ENCODE results near the gene ANKRD24.
A peak's percentile ranks its signal among the peaks of the same experiment; 100 is the strongest.
"Not testable (repeated sequence)": the region's sequence is repeated elsewhere in the genome, so short reads cannot be mapped to it uniquely, and the experiment has no call there.

ANKRD24 gene

DNA sequence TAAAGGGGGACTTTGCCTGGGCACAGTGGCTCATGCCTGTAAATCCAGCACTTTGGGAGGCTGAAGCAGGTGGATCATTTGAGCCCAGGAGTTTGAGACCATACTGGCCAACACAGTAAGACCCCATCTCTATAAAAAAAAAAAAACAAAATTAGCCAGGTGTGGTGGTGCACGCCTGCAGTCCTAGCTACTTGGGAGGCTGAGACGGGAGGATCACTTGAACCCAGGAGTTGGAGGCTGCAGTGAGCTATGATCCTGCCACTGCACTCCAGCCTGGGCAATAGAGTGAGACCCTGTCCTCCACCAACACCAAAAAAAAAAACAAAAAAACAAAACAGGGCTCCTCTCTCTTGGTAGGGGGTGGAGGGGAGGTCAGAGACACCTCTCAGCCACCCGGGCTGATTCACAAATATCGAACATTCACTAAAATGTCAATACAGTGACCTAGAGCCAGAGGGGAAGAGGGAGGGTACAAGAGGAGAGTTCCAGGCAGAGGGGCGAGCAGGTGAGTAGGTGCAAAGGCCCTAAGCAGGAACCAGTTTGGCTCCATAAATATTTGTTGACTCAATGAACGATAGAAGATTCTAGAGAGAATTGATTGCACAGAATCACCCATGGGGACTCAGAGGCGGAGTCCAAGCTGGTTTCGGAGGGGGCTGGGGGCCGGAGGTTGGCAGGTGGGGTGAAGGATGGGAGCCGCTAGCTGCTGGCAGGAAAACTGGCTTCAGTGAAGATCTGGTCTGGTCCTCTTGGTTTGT lies 30.1 kb upstream of the ANKRD24 start:
- Histone ChIP-seq H3K4me3 (ENCODE audit: low read length) (no peak overlapping the region), H3K36me3 (ENCODE audit: insufficient read depth, low read depth, low read length) (no peaks in the 10 kb centered on the region), H3K4me1 (ENCODE audit: insufficient read depth, low read length) (no peaks in the 10 kb centered on the region), H3K9me3 (ENCODE audit: insufficient read depth, low read depth, low read length) (no peaks in the 10 kb centered on the region), H3K9ac (ENCODE audit: low read depth, low read length) (no peak overlapping the region), H3K27ac (ENCODE audit: low read length) (no peak overlapping the region), H3K27me3 (ENCODE audit: insufficient read depth, low read length) (no peaks in the 10 kb centered on the region)

DNA sequence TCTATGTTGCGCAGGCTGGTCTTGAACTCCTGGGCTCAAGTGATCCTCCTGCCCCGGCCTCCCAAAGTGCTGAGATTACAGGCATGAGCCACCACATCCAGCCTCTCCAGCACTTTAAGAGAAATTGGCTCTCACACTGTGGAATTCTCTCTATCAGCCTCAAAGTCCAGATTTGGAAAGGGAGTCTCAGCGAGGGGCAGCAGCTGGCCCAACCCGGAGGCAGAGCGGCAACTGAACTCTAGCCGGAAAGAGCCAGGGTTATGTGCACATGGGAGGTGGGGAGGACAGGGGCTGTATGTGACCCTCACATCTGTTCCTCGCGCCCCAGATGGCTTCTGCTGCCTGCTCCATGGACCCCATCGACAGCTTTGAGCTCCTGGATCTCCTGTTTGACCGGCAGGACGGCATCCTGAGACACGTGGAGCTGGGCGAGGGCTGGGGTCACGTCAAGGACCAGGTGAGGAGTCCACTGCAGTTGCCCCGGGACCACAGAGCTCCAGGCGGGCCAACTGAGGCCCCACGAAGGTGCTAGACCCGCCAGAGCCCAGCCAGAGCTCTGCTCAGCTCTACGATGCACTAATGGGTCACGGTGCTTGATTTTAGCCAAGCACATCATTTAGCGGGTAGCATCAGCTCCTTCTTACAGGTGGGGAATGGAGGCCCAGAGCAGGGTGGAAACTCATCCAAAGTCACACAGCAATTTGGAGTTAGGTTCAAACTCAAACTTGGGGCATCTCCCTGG lies 27.7 kb upstream of the ANKRD24 start:
- Histone ChIP-seq H3K9me3 (ENCODE audit: insufficient read depth, low read depth, low read length) (no peaks in the 10 kb centered on the region), H3K4me1 (ENCODE audit: insufficient read depth, low read length) (no peaks in the 10 kb centered on the region), H3K9ac (ENCODE audit: low read depth, low read length) (no peak overlapping the region), H3K36me3 (ENCODE audit: insufficient read depth, low read depth, low read length) (no peaks in the 10 kb centered on the region), H3K4me3 (ENCODE audit: low read length) (no peak overlapping the region), H3K27me3 (ENCODE audit: insufficient read depth, low read length) (no peaks in the 10 kb centered on the region), H3K27ac (ENCODE audit: low read length) (no peak overlapping the region)

DNA sequence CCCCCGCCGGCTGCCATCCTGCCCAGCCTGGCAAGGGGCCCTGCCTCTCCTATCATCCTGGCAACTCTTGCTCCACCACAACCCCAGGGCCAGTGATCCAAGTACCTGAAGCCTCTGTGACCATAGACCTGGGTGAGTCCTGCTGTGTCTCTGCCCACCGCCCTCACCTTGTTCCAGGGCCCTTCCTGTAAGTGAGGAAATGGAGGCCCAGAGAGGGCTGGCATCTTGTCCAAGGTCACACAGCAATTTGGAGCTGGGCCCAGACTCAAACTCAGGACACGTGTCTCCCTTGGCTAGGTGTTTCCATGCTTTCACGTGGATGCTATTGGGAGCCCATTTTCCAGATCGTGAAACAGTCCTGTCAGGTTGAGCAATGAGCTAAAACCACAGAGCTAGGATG lies 25.3 kb upstream of the ANKRD24 start:
- H3K9me3 ChIP-seq (ENCODE audit: insufficient read depth, low read depth, low read length): no peaks in the 10 kb centered on the region
- no peaks in the 10 kb centered on the region for H3K36me3 ChIP-seq (ENCODE audit: insufficient read depth, low read depth, low read length)
- no peak overlapping the region for H3K9ac ChIP-seq (ENCODE audit: low read depth, low read length)
- no peaks in the 10 kb centered on the region for H3K27me3 ChIP-seq (ENCODE audit: insufficient read depth, low read length)
- no peaks in the 10 kb centered on the region for H3K4me1 ChIP-seq (ENCODE audit: insufficient read depth, low read length)
- no peak overlapping the region for H3K27ac ChIP-seq (ENCODE audit: low read length)
- no peak overlapping the region for H3K4me3 ChIP-seq (ENCODE audit: low read length)

DNA sequence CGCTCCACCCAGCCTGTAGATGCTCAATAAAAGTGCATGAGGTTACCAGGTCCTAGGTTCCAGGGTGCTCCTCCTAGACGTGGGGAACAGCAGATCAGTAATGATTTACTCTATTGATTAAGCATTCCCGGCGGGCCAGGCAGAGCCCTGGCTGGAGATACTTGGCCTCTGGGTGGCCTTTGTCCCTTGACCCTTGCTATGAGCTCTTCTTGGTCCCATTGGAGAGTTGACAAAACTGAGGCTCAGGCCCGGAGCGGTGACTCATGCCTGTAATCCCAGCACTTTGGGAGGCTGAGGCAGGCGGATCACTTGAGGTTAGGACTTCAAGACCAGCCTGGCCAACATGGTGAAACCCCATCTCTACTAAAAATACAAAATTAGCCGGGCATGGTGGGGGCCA lies 24.5 kb upstream of the ANKRD24 start:
- not testable (repeated sequence) for H3K27ac ChIP-seq (ENCODE audit: low read length)

DNA sequence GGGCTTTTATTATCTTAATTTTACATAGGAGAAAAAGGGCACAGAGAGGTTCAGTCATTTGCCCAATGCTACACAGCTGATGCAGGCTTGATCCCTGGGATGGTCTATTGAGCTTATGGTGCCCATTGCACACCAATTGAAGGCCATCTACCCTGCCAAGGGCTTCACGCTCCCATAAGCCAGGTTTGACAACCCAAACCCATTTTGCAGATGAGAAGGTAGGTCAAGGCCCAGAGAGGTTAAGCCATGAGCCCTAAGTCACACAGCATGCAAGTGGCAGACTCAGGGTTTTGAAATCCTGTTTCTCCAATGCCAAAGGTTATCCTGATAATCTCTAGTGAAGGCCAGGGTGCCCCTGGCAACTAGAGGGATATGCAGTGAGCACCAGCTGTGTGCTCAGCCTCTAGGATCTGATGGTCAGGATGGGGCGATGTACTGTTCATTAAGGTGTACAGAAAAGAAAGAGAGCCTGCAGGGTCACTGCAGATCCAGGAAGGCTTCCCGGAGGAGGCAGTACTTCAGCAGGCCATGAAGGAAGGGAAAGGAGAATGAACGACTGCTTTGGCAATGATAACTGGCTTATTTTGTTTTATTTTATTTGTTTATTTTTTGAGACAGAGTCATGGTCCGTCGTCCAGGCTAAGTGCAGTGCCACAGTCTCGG lies 20.9 kb upstream of the ANKRD24 start:
- Histone ChIP-seq H3K4me3 (ENCODE audit: low read length) (no peak overlapping the region), H3K27ac (ENCODE audit: low read length) (no peak overlapping the region), H3K4me1 (ENCODE audit: insufficient read depth, low read length) (no peaks in the 10 kb centered on the region), H3K9ac (ENCODE audit: low read depth, low read length) (no peak overlapping the region), H3K9me3 (ENCODE audit: insufficient read depth, low read depth, low read length) (no peaks in the 10 kb centered on the region), H3K27me3 (ENCODE audit: insufficient read depth, low read length) (no peaks in the 10 kb centered on the region), H3K36me3 (ENCODE audit: insufficient read depth, low read depth, low read length) (no peaks in the 10 kb centered on the region)

More for the DNA sequence above, 24.5 kb upstream of the ANKRD24 start:
- H3K4me3 ChIP-seq (ENCODE audit: low read length); H3K27me3 ChIP-seq (ENCODE audit: insufficient read depth, low read length); H3K36me3 ChIP-seq (ENCODE audit: insufficient read depth, low read depth, low read length); H3K9me3 ChIP-seq (ENCODE audit: insufficient read depth, low read depth, low read length); H3K4me1 ChIP-seq (ENCODE audit: insufficient read depth, low read length); H3K9ac ChIP-seq (ENCODE audit: low read depth, low read length): not testable (repeated sequence)

DNA sequence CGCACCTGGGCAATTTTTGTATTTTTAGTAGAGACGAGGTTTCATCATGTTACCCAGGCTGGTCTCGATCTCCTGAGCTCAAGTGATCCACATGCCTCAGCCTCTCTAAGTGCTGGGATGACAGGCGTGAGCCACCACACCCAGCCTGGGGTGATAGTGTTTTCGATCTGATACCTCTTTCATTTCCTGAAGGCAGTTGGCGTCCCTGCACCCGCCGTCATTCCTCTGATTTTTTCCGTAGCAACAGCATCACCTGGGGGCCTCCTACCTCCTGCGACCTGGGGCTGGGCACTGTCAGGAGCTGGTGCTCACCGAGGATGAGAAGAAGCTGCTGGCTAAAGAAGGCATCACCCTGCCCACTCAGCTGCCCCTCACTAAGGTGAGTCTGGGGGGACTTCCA lies 18.2 kb upstream of the ANKRD24 start:
- H3K4me3 ChIP-seq (ENCODE audit: low read length): no peak overlapping the region
- H3K36me3 ChIP-seq (ENCODE audit: insufficient read depth, low read depth, low read length): no peaks in the 10 kb centered on the region
- no peaks in the 10 kb centered on the region for H3K9me3 ChIP-seq (ENCODE audit: insufficient read depth, low read depth, low read length)
- no peaks in the 10 kb centered on the region for H3K4me1 ChIP-seq (ENCODE audit: insufficient read depth, low read length)
- H3K9ac ChIP-seq (ENCODE audit: low read depth, low read length): no peak overlapping the region
- no peak overlapping the region for H3K27ac ChIP-seq (ENCODE audit: low read length)
- no peaks in the 10 kb centered on the region; the same call in 1 of the 2 replicates for H3K27me3 ChIP-seq (ENCODE audit: insufficient read depth, low read length)

DNA sequence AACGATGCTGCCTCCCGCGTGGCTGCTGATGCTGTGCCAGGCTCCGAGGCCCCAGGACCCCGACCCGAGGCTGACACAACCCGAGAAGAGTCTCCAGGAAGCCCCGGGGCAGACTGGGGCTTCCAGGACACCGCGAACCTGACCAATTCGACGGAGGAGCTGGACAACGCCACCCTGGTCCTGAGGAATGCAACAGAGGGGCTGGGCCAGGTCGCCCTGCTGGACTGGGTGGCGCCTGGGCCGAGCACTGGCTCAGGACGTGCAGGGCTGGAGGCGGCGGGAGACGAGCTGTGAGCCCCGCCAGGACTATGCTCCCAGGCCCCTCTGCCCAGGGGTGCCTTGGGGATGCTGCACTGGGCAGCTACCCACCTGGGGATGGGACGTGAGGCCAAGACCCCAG lies 10.8 kb upstream of the ANKRD24 start:
- Histone ChIP-seq H3K36me3 (ENCODE audit: insufficient read depth, low read depth, low read length) (no peaks in the 10 kb centered on the region), H3K27ac (ENCODE audit: low read length) (no peak overlapping the region), H3K9me3 (ENCODE audit: insufficient read depth, low read depth, low read length) (no peaks in the 10 kb centered on the region), H3K27me3 (ENCODE audit: insufficient read depth, low read length) (peaks cover 25% of the 10 kb centered on the region), H3K9ac (ENCODE audit: low read depth, low read length) (no peak overlapping the region), H3K4me3 (ENCODE audit: low read length) (no peak overlapping the region), H3K4me1 (ENCODE audit: insufficient read depth, low read length) (no peaks in the 10 kb centered on the region)

DNA sequence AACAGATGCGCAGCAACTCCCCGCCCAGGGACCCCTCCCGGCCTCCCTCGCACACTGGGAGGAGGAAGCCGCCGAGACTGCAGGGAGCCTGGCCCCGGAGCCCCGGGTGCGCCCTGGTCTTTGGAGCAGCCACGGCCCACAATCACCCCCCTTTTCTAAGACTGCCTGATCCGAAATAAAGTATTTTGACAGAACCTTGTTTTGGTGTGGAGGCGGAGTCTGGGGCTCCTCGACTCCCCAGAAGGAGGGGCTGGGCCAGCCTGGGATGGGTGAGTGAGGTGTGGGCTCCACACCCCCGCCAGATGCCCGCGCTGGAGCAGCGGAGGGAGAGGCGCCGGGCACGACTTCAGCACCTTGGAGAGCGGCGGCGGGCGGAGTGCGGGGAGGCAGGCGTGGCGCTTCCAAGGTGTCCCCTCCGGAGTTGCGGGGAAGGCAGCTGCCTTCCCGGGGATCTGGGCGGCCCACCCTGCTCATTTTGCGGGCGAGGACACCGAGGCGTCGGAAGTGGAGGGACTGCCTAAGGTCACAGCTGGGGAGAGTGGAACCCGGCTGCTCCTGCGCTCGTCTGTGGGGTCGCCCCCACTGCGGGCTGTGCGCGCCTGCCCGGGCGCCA lies 9.5 kb upstream of the ANKRD24 start:
- Histone ChIP-seq H3K9ac (ENCODE audit: low read depth, low read length) (no peak overlapping the region), H3K9me3 (ENCODE audit: insufficient read depth, low read depth, low read length) (no peaks in the 10 kb centered on the region), H3K4me3 (ENCODE audit: low read length) (peak overlapping the region; percentile 29; the same call in 1 of the 2 replicates), H3K36me3 (ENCODE audit: insufficient read depth, low read depth, low read length) (no peaks in the 10 kb centered on the region), H3K27me3 (ENCODE audit: insufficient read depth, low read length) (peaks cover 25% of the 10 kb centered on the region), H3K4me1 (ENCODE audit: insufficient read depth, low read length) (no peaks in the 10 kb centered on the region), H3K27ac (ENCODE audit: low read length) (no peak overlapping the region)

DNA sequence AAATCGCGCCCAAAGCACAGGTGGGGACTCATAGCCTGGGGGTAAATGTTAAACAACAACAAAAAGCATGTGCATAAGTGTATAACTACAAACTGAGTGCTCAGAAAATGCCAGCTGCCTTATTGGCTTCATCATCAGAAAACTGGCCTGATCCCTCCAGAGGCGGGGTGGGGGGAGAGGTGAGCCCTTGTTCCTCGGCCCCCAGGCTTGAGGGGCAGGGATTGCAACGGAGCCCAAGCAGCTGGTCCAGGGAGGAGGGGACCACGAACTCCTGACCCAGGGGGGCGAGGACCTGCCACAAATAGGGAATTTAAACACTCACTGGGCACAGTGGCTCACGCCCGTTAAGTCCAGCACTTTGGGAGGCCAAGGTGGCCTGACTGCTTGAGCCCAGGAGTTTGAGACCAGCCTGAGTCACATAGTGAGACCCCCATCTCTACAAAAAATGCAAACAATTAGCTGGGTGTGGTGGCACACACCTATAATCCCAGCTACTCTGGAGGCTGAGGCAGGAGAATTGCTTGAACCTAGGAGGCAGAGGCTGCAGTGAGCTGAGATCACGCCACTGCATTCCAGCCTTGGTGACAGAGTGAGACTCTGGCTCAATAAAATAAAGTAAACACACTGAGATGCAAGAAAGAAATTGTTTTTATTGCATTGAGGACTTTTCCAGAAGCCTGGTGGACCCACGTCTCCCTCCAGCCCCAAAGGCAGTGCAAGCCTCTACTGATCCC lies 8.8 kb upstream of the ANKRD24 start:
- Histone ChIP-seq H3K4me3 (ENCODE audit: low read length) (peak overlapping the region; percentile 29; the same call in 1 of the 2 replicates), H3K4me1 (ENCODE audit: insufficient read depth, low read length) (no peaks in the 10 kb centered on the region), H3K27ac (ENCODE audit: low read length) (no peak overlapping the region), H3K36me3 (ENCODE audit: insufficient read depth, low read depth, low read length) (no peaks in the 10 kb centered on the region), H3K27me3 (ENCODE audit: insufficient read depth, low read length) (peaks cover 25% of the 10 kb centered on the region), H3K9me3 (ENCODE audit: insufficient read depth, low read depth, low read length) (no peaks in the 10 kb centered on the region), H3K9ac (ENCODE audit: low read depth, low read length) (no peak overlapping the region)

DNA sequence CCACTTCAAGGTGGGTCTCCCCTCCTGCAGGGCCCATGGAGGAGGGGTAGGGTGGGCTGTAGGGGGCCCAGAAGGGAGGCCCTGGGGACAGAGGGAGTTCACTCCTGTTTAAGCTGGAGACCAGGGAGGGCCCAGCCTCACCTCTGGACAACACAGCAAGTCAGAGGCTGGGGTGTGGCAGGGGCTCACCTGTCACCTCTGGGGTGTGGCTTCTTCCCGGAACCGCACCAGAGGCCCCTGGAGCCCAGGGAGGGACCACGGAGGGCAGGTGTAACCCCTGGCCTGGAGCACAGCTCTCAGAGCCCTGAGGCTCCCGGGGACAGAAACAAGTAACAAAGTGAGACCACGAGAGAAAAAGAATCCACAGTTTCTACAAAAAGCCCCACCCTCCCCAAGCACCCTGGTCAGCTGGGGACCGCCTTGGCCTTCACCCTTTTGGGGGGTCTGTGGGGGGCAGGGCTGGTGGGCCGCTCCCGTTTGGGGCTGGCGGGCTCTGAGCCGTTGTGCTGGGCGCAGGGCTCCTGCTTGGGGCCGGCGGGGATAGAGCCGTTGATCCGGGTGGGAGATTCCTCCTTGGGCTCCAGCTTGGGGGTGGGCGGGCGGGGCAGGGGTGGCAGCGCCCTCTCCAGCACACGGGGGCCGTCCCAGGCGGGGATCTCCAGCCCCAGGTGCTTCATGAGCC lies 8.1 kb upstream of the ANKRD24 start:
- H3K9ac ChIP-seq (ENCODE audit: low read depth, low read length): no peak overlapping the region
- no peak overlapping the region for H3K27ac ChIP-seq (ENCODE audit: low read length)
- H3K4me3 ChIP-seq (ENCODE audit: low read length): no peak overlapping the region
- no peaks in the 10 kb centered on the region for H3K4me1 ChIP-seq (ENCODE audit: insufficient read depth, low read length)
- peaks cover 25% of the 10 kb centered on the region for H3K27me3 ChIP-seq (ENCODE audit: insufficient read depth, low read length)
- H3K36me3 ChIP-seq (ENCODE audit: insufficient read depth, low read depth, low read length): no peaks in the 10 kb centered on the region
- H3K9me3 ChIP-seq (ENCODE audit: insufficient read depth, low read depth, low read length): no peaks in the 10 kb centered on the region

Data from iPS-20b (cell line).